Adrenal gland (tissue), 5 donors: ENCODE results near the gene SNED1.

Experiments used
- CTCF ChIP-seq, 6 experiments: fragments of 450-650 bp in 4 of 6; fragments of 200-600 bp in 2 of 6; sonication (generic) in 1 of 6; IDR thresholded peaks; 1 replicate in 5 of 6; 2 replicates in 1 of 6; pipeline versions ENCODE4 v1.5.1 to v1.8.0; 2016 to 2021; ENCODE audit warnings: antibody characterized with exemption in 6 of 6, mild to moderate bottlenecking in 2 of 6, moderate library complexity in 1 of 6
- POLR2A ChIP-seq, 2 donors: fragments of 450-650 bp; IDR thresholded peaks; one replicate each; pipeline ENCODE4 v1.6.1; 2017; ENCODE audit warnings: antibody characterized with exemption in 2 of 2, mild to moderate bottlenecking in 2 of 2, moderate library complexity in 1 of 2
- donor health status: DM: no; HTN: no; CAD: no.

GRCh38 chr2:240963065-240963867, 35.2 kb upstream of the SNED1 start:
- no peak for TF ChIP-seq POLR2A (IDR thresholded peaks at IDR 0.05)
- no peak for TF ChIP-seq CTCF (IDR thresholded peaks at IDR 0.05)
